ENCODE measurements around the gene PAK4.

The PAK4 gene

DNA sequence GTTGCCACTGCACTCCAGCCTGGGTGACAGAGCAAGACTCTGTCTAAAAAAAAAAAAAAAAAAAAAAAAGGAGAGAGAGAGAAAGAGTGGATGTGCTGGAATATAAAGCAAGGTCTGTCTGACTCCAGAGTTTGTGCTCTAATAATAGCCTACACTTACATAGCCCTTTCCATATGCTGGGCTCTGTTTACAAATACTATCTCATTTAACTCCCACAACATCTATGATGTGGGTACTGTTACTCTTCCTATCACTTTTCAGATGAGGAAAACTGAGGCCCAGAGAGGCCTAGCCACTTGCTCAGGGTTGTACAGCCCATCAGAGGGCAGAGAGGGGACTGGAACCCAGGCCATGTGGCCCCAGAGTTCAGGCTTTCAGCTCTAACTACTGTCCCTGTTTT, 15.9 kb upstream of the PAK4 start:
- no peak overlapping the region for H3K4me3 ChIP-seq (ENCODE audit: low read depth, low read length)
- no peak for DNase-seq (ENCODE audit: low read depth)

DNA sequence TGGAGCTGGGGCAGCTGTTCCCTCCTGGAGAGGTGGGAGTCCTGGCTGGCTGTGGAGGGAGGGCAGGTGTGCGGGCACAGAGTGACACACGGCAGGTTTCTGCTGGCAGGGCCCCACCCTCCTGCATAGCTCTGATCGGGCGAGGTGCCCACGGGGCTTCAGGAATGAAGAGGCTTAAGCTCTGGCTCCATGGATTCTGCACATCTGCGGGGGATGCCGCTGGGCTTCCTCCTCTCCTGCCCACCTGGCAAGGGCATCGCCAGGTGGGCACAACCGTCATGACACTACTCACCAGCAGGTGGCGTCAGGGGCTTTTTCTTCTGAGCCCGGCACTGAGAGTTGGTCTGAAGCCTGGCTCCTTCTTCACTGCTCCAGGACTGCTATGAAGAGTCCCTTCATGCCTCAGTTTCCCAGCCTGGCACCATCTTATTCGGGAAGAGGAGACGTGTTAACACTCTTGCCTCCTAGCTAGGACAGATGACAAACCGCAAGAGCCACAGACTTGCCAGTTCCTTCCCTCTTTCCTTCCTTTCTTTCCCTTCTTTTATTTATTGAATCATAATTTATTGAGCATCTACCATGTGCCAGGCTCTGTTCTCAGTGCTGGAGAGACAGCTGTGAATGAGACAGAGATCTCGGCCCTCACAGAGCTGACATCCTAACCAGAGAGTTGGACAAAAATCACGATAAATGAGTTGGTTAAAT, 15.2 kb upstream of the PAK4 start:
- TF ChIP-seq, protein P1, sequence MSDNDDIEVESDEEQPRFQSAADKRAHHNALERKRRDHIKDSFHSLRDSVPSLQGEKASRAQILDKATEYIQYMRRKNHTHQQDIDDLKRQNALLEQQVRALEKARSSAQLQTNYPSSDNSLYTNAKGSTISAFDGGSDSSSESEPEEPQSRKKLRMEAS (IDR thresholded peaks at IDR 0.05; ENCODE audit: low read depth, low read length) = no peak
- TF ChIP-seq, protein P2, sequence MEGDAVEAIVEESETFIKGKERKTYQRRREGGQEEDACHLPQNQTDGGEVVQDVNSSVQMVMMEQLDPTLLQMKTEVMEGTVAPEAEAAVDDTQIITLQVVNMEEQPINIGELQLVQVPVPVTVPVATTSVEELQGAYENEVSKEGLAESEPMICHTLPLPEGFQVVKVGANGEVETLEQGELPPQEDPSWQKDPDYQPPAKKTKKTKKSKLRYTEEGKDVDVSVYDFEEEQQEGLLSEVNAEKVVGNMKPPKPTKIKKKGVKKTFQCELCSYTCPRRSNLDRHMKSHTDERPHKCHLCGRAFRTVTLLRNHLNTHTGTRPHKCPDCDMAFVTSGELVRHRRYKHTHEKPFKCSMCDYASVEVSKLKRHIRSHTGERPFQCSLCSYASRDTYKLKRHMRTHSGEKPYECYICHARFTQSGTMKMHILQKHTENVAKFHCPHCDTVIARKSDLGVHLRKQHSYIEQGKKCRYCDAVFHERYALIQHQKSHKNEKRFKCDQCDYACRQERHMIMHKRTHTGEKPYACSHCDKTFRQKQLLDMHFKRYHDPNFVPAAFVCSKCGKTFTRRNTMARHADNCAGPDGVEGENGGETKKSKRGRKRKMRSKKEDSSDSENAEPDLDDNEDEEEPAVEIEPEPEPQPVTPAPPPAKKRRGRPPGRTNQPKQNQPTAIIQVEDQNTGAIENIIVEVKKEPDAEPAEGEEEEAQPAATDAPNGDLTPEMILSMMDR (IDR thresholded peaks at IDR 0.05; ENCODE audit: low read depth, low read length) = peak; percentile 63
- H3K4me3 ChIP-seq (ENCODE audit: low read depth, low read length) = no peak overlapping the region
- peak; percentile 31 for DNase-seq (ENCODE audit: low read depth)

More for the DNA sequence above, 15.9 kb upstream of the PAK4 start:
- TF ChIP-seq POLR2A (IDR thresholded peaks at IDR 0.05; ENCODE audit: extremely low read depth, insufficient read length) = no peak
- TF ChIP-seq, protein P1 (IDR thresholded peaks at IDR 0.05; ENCODE audit: low read depth, low read length) = no peak
- TF ChIP-seq, protein P2 (IDR thresholded peaks at IDR 0.05; ENCODE audit: low read depth, low read length) = no peak
- no peak for TF ChIP-seq MYC (IDR thresholded peaks at IDR 0.05; ENCODE audit: low read depth, low read length)

DNA sequence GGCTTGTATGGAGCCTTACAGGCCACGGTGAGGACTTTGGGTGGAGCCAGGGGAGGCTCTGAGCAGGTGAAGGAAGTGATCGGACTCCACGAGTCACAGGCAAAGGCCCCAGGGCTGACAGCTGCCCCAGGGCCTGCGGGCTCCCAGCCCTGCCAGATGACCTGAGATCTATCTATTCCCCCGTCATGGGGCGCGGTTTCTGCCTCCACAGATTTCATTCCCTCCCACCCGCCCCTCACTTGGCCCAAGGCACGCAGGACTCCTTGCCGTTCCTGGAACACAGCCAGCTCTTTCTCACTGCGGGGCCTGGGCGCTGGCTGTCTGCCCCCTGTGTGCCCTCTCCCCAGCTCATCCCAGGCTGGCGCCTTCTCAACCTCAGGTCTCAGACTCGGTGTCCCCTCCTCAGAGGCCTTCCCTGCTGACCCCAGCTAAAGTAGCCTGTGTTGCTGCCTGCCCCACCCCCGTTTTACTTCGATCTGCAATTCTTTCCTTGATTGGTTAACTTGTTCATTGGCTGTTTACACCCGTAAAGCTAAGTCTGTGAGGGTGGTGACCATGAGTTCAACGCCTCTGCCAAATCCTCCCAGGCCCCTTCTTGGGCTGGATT, 13.9 kb upstream of the PAK4 start:
- no peak overlapping the region for H3K4me3 ChIP-seq (ENCODE audit: low read depth, low read length)
- DNase-seq (ENCODE audit: low read depth) = no peak
- TF ChIP-seq, protein P1 (IDR thresholded peaks at IDR 0.05; ENCODE audit: low read depth, low read length) = no peak
- TF ChIP-seq, protein P2 (IDR thresholded peaks at IDR 0.05; ENCODE audit: low read depth, low read length) = no peak
- TF ChIP-seq MYC (IDR thresholded peaks at IDR 0.05; ENCODE audit: low read depth, low read length) (no peak), POLR2A (IDR thresholded peaks at IDR 0.05; ENCODE audit: extremely low read depth, insufficient read length) (no peak)

DNA sequence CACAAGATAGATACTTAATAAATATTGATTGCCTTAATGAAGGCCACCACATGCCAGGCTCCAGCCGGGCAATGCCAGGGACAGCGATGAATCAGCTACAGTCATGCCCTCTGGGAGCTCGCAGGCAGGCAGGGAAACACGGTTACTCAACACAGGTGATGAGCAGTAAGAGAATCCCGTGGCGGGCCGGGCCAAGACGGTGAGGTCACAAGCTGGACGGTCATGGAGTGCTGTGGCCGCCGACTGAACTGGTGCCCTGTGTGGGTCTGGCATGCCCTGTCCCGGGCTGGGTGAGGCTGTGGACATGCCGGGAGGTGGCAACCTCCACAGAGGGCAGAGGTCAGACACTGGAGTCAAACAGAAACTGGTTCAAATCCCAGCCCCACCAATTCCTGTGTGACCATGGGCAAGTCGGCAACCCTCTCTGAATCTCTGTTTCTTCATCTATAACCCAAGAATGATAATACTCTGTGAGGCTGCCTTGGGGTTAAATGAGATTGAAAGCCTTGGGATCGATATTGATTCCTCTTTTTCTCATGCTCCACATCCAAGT, 13.2 kb upstream of the PAK4 start:
- no peak for DNase-seq (ENCODE audit: low read depth)
- H3K4me3 ChIP-seq (ENCODE audit: low read depth, low read length) = no peak overlapping the region
- TF ChIP-seq, protein P2 (IDR thresholded peaks at IDR 0.05; ENCODE audit: low read depth, low read length) = no peak
- TF ChIP-seq, protein P1 (IDR thresholded peaks at IDR 0.05; ENCODE audit: low read depth, low read length) = no peak
- no peak for TF ChIP-seq POLR2A (IDR thresholded peaks at IDR 0.05; ENCODE audit: extremely low read depth, insufficient read length)
- TF ChIP-seq MYC (IDR thresholded peaks at IDR 0.05; ENCODE audit: low read depth, low read length) = no peak

DNA sequence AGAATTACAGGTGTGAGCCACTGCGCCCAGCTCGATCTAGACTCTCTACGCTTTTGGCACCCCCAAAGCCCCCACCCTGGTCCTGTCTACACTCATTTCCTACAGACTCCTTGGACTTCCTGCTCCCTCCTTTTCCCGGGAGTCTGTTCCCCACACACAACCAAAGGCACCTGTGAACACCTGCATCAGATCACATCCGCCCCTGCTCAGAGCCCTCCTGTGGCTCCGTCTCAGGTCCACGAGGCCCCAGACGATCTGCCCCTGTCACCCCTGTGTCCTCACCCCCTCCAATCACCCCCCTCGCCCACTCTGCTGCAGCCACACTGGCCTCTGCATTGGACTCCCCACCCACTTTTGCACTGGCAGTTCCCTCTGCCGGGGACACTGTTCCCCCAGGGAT, 12.4 kb upstream of the PAK4 start:
- H3K4me3 ChIP-seq (ENCODE audit: low read depth, low read length) = no peak overlapping the region
- no peak for DNase-seq (ENCODE audit: low read depth)
- TF ChIP-seq, protein P2 (IDR thresholded peaks at IDR 0.05; ENCODE audit: low read depth, low read length) = no peak
- TF ChIP-seq MYC (IDR thresholded peaks at IDR 0.05; ENCODE audit: low read depth, low read length) = no peak
- TF ChIP-seq POLR2A (IDR thresholded peaks at IDR 0.05; ENCODE audit: extremely low read depth, insufficient read length) = no peak
- TF ChIP-seq, protein P1 (IDR thresholded peaks at IDR 0.05; ENCODE audit: low read depth, low read length) = no peak

Data from NB4 (cell line).